ENCODE results near the gene MBD1. TPM values are rescaled to one million over a fixed set of nuclear protein-coding genes. Genes with fewer than 3 reads are reported as not detected.
A peak's percentile ranks its signal among the peaks of the same experiment; 100 is the strongest.

The MBD1 gene
- total and polyA plus RNA-seq, 2 of the 13 experiments (the other 11 are each of a cell fraction or from before 2014, with no cell fraction given): 25.5 to 28.6 TPM

DNA sequence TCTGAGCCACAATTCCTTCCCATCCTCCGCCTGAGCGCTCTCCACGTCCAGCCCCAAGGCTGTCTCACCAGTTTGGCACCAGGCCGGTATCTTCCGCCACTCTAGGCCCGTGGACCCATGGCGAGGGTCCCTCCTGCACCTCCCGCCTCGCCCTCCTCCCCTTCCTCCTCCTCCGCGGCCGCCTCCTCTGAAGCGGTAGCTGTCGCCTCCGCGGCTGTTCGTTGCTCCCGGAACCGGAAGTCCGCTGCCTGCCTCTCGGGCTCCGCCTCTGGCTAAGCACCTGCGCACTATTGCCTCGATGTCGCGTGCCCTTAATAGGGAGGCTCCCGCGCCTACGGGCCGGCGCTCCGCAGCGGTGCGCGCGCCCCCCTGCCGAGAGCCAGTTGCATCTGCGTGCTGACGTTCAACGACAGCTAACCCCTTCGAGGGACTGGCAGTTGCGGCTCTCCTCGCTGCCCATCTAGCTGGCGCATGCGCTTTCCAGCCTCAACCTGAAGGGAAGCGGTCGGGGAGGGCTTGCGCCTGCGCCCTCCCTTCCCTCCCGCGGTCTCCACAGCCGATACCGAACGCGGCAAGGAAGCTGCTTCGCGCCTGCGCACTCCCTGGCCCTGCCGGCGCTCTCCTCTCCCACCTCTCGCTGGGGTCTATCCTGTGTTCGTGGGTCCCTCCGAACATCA lies at the start of gene MBD1 (continued):
- TF ChIP-seq HHEX (CRISPR knock-in tag; IDR thresholded peaks at IDR 0.05) (no peak), ZNF782 (CRISPR knock-in tag; IDR thresholded peaks at IDR 0.05; ENCODE audit: borderline replicate concordance) (peak; percentile 16; the same call in 1 of the 2 replicates), ZNF615 (CRISPR knock-in tag; IDR thresholded peaks at IDR 0.05; ENCODE audit: borderline replicate concordance) (no peak), PPARG (CRISPR knock-in tag; conservative IDR thresholded peaks at IDR 0.05) (peak; percentile 26; the same call in 1 of the 2 replicates), ZNF235 (CRISPR knock-in tag; IDR thresholded peaks at IDR 0.05; ENCODE audit: borderline replicate concordance) (no peak; the same call in 1 of the 2 replicates), MIXL1 (CRISPR knock-in tag; IDR thresholded peaks at IDR 0.05) (peak; percentile 69; the same call in 1 of the 2 replicates), BHLHE40 (IDR thresholded peaks at IDR 0.05; ENCODE audit: low read length) (peak; percentile 81), FOXO4 (CRISPR knock-in tag; conservative IDR thresholded peaks at IDR 0.05) (0 out of 2 replicates have a peak, but pooled peaks have one; percentile 45), MYPOP (CRISPR knock-in tag; IDR thresholded peaks at IDR 0.05) (peak; percentile 88), SIX1 (CRISPR knock-in tag; IDR thresholded peaks at IDR 0.05; ENCODE audit: borderline replicate concordance) (no peak), ZZZ3 (CRISPR knock-in tag; IDR thresholded peaks at IDR 0.05; ENCODE audit: borderline replicate concordance) (no peak; the same call in none of the 2 replicates), FOXM1 (CRISPR knock-in tag; IDR thresholded peaks at IDR 0.05) (no peak), SNAPC2 (CRISPR knock-in tag; IDR thresholded peaks at IDR 0.05) (peak; percentile 46; the same call in 1 of the 2 replicates), DR1 (CRISPR knock-in tag; IDR thresholded peaks at IDR 0.05) (peak; percentile 65; the same call in 1 of the 2 replicates), KLF9 (CRISPR knock-in tag; IDR thresholded peaks at IDR 0.05; ENCODE audit: low read depth) (peak; percentile 78; the same call in 1 of the 2 replicates), ZNF512B (CRISPR knock-in tag; IDR thresholded peaks at IDR 0.05; ENCODE audit: borderline replicate concordance) (no peak), HNRNPUL1 (IDR thresholded peaks at IDR 0.05; ENCODE audit: low read depth, low read length) (no peak)
- TF ChIP-seq, protein P1, sequence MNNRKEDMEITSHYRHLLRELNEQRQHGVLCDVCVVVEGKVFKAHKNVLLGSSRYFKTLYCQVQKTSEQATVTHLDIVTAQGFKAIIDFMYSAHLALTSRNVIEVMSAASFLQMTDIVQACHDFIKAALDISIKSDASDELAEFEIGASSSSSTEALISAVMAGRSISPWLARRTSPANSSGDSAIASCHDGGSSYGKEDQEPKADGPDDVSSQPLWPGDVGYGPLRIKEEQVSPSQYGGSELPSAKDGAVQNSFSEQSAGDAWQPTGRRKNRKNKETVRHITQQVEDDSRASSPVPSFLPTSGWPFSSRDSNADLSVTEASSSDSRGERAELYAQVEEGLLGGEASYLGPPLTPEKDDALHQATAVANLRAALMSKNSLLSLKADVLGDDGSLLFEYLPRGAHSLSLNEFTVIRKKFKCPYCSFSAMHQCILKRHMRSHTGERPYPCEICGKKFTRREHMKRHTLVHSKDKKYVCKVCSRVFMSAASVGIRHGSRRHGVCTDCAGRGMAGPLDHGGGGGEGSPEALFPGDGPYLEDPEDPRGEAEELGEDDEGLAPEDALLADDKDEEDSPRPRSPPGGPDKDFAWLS (CRISPR knock-in tag; IDR thresholded peaks at IDR 0.05; ENCODE audit: borderline replicate concordance): peak; percentile 27; the same call in 1 of the 2 replicates
- TF ChIP-seq, protein P2, sequence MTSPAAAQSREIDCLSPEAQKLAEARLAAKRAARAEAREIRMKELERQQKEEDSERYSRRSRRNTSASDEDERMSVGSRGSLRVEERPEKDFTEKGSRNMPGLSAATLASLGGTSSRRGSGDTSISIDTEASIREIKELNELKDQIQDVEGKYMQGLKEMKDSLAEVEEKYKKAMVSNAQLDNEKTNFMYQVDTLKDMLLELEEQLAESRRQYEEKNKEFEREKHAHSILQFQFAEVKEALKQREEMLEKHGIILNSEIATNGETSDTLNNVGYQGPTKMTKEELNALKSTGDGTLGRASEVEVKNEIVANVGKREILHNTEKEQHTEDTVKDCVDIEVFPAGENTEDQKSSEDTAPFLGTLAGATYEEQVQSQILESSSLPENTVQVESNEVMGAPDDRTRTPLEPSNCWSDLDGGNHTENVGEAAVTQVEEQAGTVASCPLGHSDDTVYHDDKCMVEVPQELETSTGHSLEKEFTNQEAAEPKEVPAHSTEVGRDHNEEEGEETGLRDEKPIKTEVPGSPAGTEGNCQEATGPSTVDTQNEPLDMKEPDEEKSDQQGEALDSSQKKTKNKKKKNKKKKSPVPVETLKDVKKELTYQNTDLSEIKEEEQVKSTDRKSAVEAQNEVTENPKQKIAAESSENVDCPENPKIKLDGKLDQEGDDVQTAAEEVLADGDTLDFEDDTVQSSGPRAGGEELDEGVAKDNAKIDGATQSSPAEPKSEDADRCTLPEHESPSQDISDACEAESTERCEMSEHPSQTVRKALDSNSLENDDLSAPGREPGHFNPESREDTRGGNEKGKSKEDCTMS (CRISPR knock-in tag; conservative IDR thresholded peaks at IDR 0.05): no peak

Measured in HepG2 (cell line).